Measurements from ENCODE around the gene TARM1. TPM values are rescaled to one million over a fixed set of nuclear protein-coding genes. Genes with fewer than 3 reads are reported as not detected.

The TARM1 gene
- total and polyA plus RNA-seq, 2 of the 8 experiments (the other 6 are each of a cell fraction or from before 2014, with no cell fraction given): not detected

GRCh38 chr19:54104998-54105715 lies 24.0 kb upstream of the TARM1 start:
- H3K56ac ChIP-seq (replicated peaks; ENCODE audit: insufficient read length, low read depth, low read length): no peak overlapping the region
- H3K4me2 ChIP-seq (ENCODE audit: insufficient read depth in 1 of 2, low read depth in 2 of 2, low read length in 2 of 2): no peak overlapping the region; a peak in 1 of 4 replicates
- H4K91ac ChIP-seq (replicated peaks; ENCODE audit: insufficient read length, low read length): no peak overlapping the region
- no peak overlapping the region for H3K9ac ChIP-seq (replicated peaks in 1 of 4; ENCODE audit: extremely low read depth in 1 of 4, low read depth in 3 of 4, low read length in 3 of 4)
- H4K8ac ChIP-seq (ENCODE audit: extremely low read depth, insufficient read depth, low read length): no peak overlapping the region; the same call in 1 of the 2 replicates
- WGBS, 2 experiments (ENCODE audit: extremely low coverage in 1 of 2, insufficient coverage in 1 of 2, insufficient read length in 1 of 2, insufficient replicate concordance in 2 of 2, low coverage in 1 of 2, low lambda C conversion rate in 2 of 2, missing lambda C conversion rate in 1 of 2): 79% methylated on average over 11 of the region's 11 CpGs; no CpG with 5 or more reads in 1 of the 2 experiments
- H2BK12ac ChIP-seq (ENCODE audit: low read depth, low read length): no peak overlapping the region
- H2BK15ac ChIP-seq (ENCODE audit: low read length): no peak overlapping the region
- peaks cover 0 to 13% of the 10 kb centered on the region in 2 experiments; a peak in 2 of 4 replicates for H3K79me2 ChIP-seq (ENCODE audit: control insufficient read depth in 1 of 2, insufficient read depth in 2 of 2, low read length in 2 of 2)
- H4K20me1 ChIP-seq (replicated peaks in 1 of 2; ENCODE audit: control insufficient read depth in 1 of 2, insufficient read depth in 2 of 2, low read length in 2 of 2): peaks cover 3 to 12% of the 10 kb centered on the region in 2 experiments
- H2AK5ac ChIP-seq (ENCODE audit: low read depth, low read length): no peak overlapping the region
- peaks cover 5% of the 10 kb centered on the region for H3K23me2 ChIP-seq (ENCODE audit: low read depth, low read length)
- ChIA-PET POLR2A (ENCODE audit: partially characterized antibody) (interaction anchor here (1.2 to 9.2 kb wide), 2 partner anchors 11 to 49 kb away, joined by 3 to 116 read pairs; partner anchors contain the start of genes PRPF31 and TFPT), CTCF (ENCODE audit: partially characterized antibody) (interaction anchor here (0.6 kb wide), 1 partner anchor 69 kb away, joined by 3 read pairs; no protein-coding TSS in a partner anchor)
- no peaks in the 10 kb centered on the region for H3K27me3 ChIP-seq (replicated peaks in 1 of 4; ENCODE audit: control insufficient read depth in 3 of 4, extremely low read depth in 1 of 4, insufficient read depth in 3 of 4, low read length in 3 of 4)
- no peaks in the 10 kb centered on the region; the same call in 1 of the 2 replicates for H3K79me1 ChIP-seq (ENCODE audit: low read depth, low read length)
- no peak overlapping the region for H2BK5ac ChIP-seq (ENCODE audit: low read depth, low read length)
- FAIRE-seq (no peak), DNase-seq (ENCODE audit: low read depth in 1 of 2, low spot score in 2 of 2) (no peak)
- H4K5ac ChIP-seq (ENCODE audit: insufficient read length, low read depth, low read length): no peak overlapping the region
- no peak overlapping the region for H3K27ac ChIP-seq (ENCODE audit: low read depth, low read length)
- H3K23ac ChIP-seq (ENCODE audit: insufficient read length): no peak overlapping the region
- H3K36me3 ChIP-seq (ENCODE audit: control insufficient read depth in 2 of 4, insufficient read depth in 4 of 4, low read length in 3 of 4): peaks cover 14 to 47% (median 38%) of the 10 kb centered on the region in 4 experiments; a peak in 7 of 8 replicates
- H3K4me1 ChIP-seq (replicated peaks in 1 of 4; ENCODE audit: control insufficient read depth in 3 of 4, insufficient read depth in 4 of 4, low read length in 3 of 4): 0 out of 7 replicates have a peak, but pooled peaks cover 0 to 2% (median 0%) of the 10 kb centered on the region in 4 experiments
- no peak overlapping the region for H3K14ac ChIP-seq (ENCODE audit: insufficient read length)
- no peak overlapping the region for H2BK20ac ChIP-seq (ENCODE audit: low read length)
- H3K4me3 ChIP-seq (ENCODE audit: extremely low read depth in 1 of 4, insufficient read depth in 2 of 4, low read depth in 3 of 4, low read length in 4 of 4): no peak overlapping the region
- no peak overlapping the region for H3K18ac ChIP-seq (ENCODE audit: extremely low read depth, low read length)
- no peak overlapping the region for H2AFZ ChIP-seq (ENCODE audit: low read length)
- no peaks in the 10 kb centered on the region for H3K9me3 ChIP-seq (ENCODE audit: insufficient read depth in 2 of 2, low read depth in 1 of 2, low read length in 1 of 2)
- H2BK120ac ChIP-seq (replicated peaks; ENCODE audit: low read depth, low read length): no peak overlapping the region
- no peak overlapping the region for H3K4ac ChIP-seq (replicated peaks; ENCODE audit: insufficient read length, low read depth, low read length)
- no peak for TF ChIP-seq EP300 (IDR thresholded peaks at IDR 0.05; ENCODE audit: borderline replicate concordance in 1 of 2, low read depth in 2 of 2, low read length in 2 of 2)
- no peak for TF ChIP-seq CEBPB (IDR thresholded peaks at IDR 0.05; ENCODE audit: low read depth, low read length)
- no peak for TF ChIP-seq EGR1 (IDR thresholded peaks at IDR 0.05; ENCODE audit: borderline replicate concordance, low read depth, low read length)
- no peak for TF ChIP-seq TAF7 (optimal IDR thresholded peaks at IDR 0.05; ENCODE audit: borderline replicate concordance, low read depth, low read length)
- TF ChIP-seq BRCA1 (IDR thresholded peaks at IDR 0.05; ENCODE audit: low read depth, low read length): no peak
- TF ChIP-seq KDM4A (IDR thresholded peaks at IDR 0.05; ENCODE audit: low read depth, low read length, severe bottlenecking): no peak
- no peak for TF ChIP-seq GTF2F1 (IDR thresholded peaks at IDR 0.05; ENCODE audit: borderline replicate concordance, low read depth, low read length)
- TF ChIP-seq EZH2 (IDR thresholded peaks at IDR 0.05; ENCODE audit: low read depth, low read length, severe bottlenecking): no peak
- no peak for TF ChIP-seq USF2 (IDR thresholded peaks at IDR 0.05; ENCODE audit: low read length)
- no peak for TF ChIP-seq CBX8 (IDR thresholded peaks at IDR 0.05; ENCODE audit: borderline replicate concordance, low read depth, low read length)
- no peak for TF ChIP-seq TEAD4 (IDR thresholded peaks at IDR 0.05; ENCODE audit: low read depth, low read length)
